IMR-90 (cell line): ENCODE results near the gene EAF1. TPM values are rescaled to one million over a fixed set of nuclear protein-coding genes. Genes with fewer than 3 reads are reported as not detected.

ENCODE experiments used
- ATAC-seq: fragments of 200-7000 bp; cut with Tn5 transposase; 2 replicates; pipeline ENCODE4 v1.9.1; 2020; ENCODE audit warnings: low read depth, mild to moderate bottlenecking, moderate library complexity
- BruUV-seq: library from RNA; stranded (reverse); fragments of 400-500 nt; replicated peaks from 2 replicates; lab custom pipeline; 2021; lab: Mats Ljungman, UMichigan
- CTCF ChIA-PET: fragments of 300-600 bp; formaldehyde crosslinking; extraction: SDS; loops from one replicate; lab custom pipeline; 2021; ENCODE audit warnings: antibody characterized with exemption; lab: Yijun Ruan, JAX
- POLR2A ChIA-PET: fragments of 300-600 bp; sonication (Branson Sonifier 250); formaldehyde crosslinking; loops from one replicate; lab custom pipeline; 2022; ENCODE audit warnings: antibody characterized with exemption; ENCODE audit not compliant: unreplicated experiment; lab: Charles Lee
- DNase-seq: peaks from one replicate; pipeline ENCODE4 v3.0.0; 2013
- H2AFZ ChIP-seq: replicated peaks from 2 replicates; pipeline ENCODE3; 2013; ENCODE audit warnings: low read length, mild to moderate bottlenecking; ENCODE audit not compliant: poor library complexity
- H2AK5ac ChIP-seq: 2 replicates; pipeline ENCODE4 v1.6.1; 2013; ENCODE audit warnings: low read depth, low read length, inconsistent platforms
- H2AK9ac ChIP-seq: replicated peaks from 2 replicates; pipeline ENCODE3; 2013; ENCODE audit warnings: mild to moderate bottlenecking, low read depth, low read length, moderate library complexity; ENCODE audit not compliant: poor library complexity
- H2BK120ac ChIP-seq: 2 replicates; pipeline ENCODE4 v1.6.1; 2013; ENCODE audit warnings: low read depth, low read length, inconsistent platforms
- H2BK15ac ChIP-seq: 3 replicates; pipeline ENCODE4 v1.6.1; 2013; ENCODE audit warnings: low read depth, low read length, inconsistent platforms
- H2BK20ac ChIP-seq: 2 replicates; pipeline ENCODE4 v1.6.1; 2013; ENCODE audit warnings: low read depth, mild to moderate bottlenecking, inconsistent platforms, low read length, moderate library complexity
- H2BK5ac ChIP-seq: 2 replicates; pipeline ENCODE4 v1.6.1; 2013; ENCODE audit warnings: mild to moderate bottlenecking, low read depth, low read length, inconsistent platforms; ENCODE audit not compliant: poor library complexity, severe bottlenecking
- H3K14ac ChIP-seq: replicated peaks from 2 replicates; pipeline ENCODE4 v1.6.1; 2013; ENCODE audit warnings: low read depth, low read length, inconsistent platforms
- H3K18ac ChIP-seq: 2 replicates; pipeline ENCODE4 v1.6.1; 2013; ENCODE audit warnings: low read depth, low read length, control low read depth
- H3K23ac ChIP-seq: 2 replicates; pipeline ENCODE4 v1.6.1; 2013; ENCODE audit warnings: low read depth, low read length, inconsistent platforms
- H3K27ac ChIP-seq: 2 replicates; pipeline ENCODE4 v1.5.1; 2013; ENCODE audit warnings: mild to moderate bottlenecking, control low read depth, low read length; ENCODE audit not compliant: insufficient read depth
- H3K27me3 ChIP-seq: 2 replicates; pipeline ENCODE4 v1.6.1; 2013; ENCODE audit warnings: low read length; ENCODE audit not compliant: control insufficient read depth, insufficient read depth
- H3K36me3 ChIP-seq: 2 replicates; pipeline ENCODE4 v1.6.1; 2013; ENCODE audit warnings: low read length, mixed read lengths; ENCODE audit not compliant: control insufficient read depth, insufficient read depth
- H3K4ac ChIP-seq: 2 replicates; pipeline ENCODE4 v1.6.1; 2013; ENCODE audit warnings: low read depth, low read length, inconsistent platforms
- H3K4me1 ChIP-seq: 2 replicates; pipeline ENCODE4 v1.6.1; 2013; ENCODE audit warnings: low read length, mixed read lengths; ENCODE audit not compliant: control insufficient read depth, insufficient read depth
- H3K4me2 ChIP-seq: 2 replicates; pipeline ENCODE4 v1.6.1; 2013; ENCODE audit warnings: low read depth, mild to moderate bottlenecking, control low read depth, low read length, moderate library complexity
- H3K4me3 ChIP-seq: 2 replicates; pipeline ENCODE4 v1.5.1; 2013; ENCODE audit warnings: low read depth, mild to moderate bottlenecking, control low read depth, low read length, moderate library complexity; ENCODE audit not compliant: insufficient read depth
- H3K56ac ChIP-seq: 2 replicates; pipeline ENCODE4 v1.6.1; 2013; ENCODE audit warnings: low read length, inconsistent platforms; ENCODE audit not compliant: insufficient read depth; ENCODE audit errors: extremely low read depth
- H3K79me1 ChIP-seq, 2 experiments: 2 replicates each; pipeline ENCODE4 v1.6.1; 2013; ENCODE audit warnings: low read length in 2 of 2, inconsistent platforms in 1 of 2, low read depth in 1 of 2
- H3K9ac ChIP-seq: 2 replicates; pipeline ENCODE4 v1.6.1; 2013; ENCODE audit warnings: low read depth, low read length, control low read depth
- H3K9me1 ChIP-seq: 2 replicates; pipeline ENCODE4 v1.6.1; 2013; ENCODE audit warnings: low read length, inconsistent platforms; ENCODE audit not compliant: insufficient read depth
- H3K9me3 ChIP-seq: 2 replicates; pipeline ENCODE4 v1.6.1; 2013; ENCODE audit warnings: low read length; ENCODE audit not compliant: control insufficient read depth, insufficient read depth
- H4K20me1 ChIP-seq: 2 replicates; pipeline ENCODE4 v1.6.1; 2013; ENCODE audit warnings: low read length, inconsistent platforms; ENCODE audit not compliant: insufficient read depth
- H4K5ac ChIP-seq: 2 replicates; pipeline ENCODE4 v1.6.1; 2013; ENCODE audit warnings: mild to moderate bottlenecking, low read depth, low read length, control low read depth
- H4K8ac ChIP-seq, 2 experiments: 2 replicates each; pipeline ENCODE4 v1.6.1; 2013; ENCODE audit warnings: low read depth in 2 of 2, low read length in 2 of 2, control low read depth in 1 of 2, inconsistent platforms in 1 of 2
- H4K91ac ChIP-seq: 2 replicates; pipeline ENCODE4 v1.6.1; 2013; ENCODE audit warnings: low read depth, low read length, inconsistent platforms; ENCODE audit not compliant: insufficient read depth
- BHLHE40 ChIP-seq: fragments of 150-350 bp; IDR thresholded peaks from 2 replicates; pipeline ENCODE4 v1.6.1; 2016; ENCODE audit warnings: mild to moderate bottlenecking, low read depth, low read length
- CEBPB ChIP-seq: IDR thresholded peaks from 2 replicates; pipeline ENCODE4 v1.6.1; 2012; ENCODE audit warnings: low read depth, low read length, improper control_type of control experiment
- CTCF ChIP-seq: conservative IDR thresholded peaks from 2 replicates; pipeline ENCODE4 v1.5.1; 2012; ENCODE audit warnings: mild to moderate bottlenecking, low read depth, low read length, improper control_type of control experiment
- MAZ ChIP-seq: IDR thresholded peaks from 2 replicates; pipeline ENCODE4 v1.6.1; 2012; ENCODE audit warnings: low read depth, mild to moderate bottlenecking, low read length, improper control_type of control experiment, moderate library complexity, borderline replicate concordance
- MXI1 ChIP-seq: IDR thresholded peaks from 2 replicates; pipeline ENCODE4 v1.6.1; 2012; ENCODE audit warnings: low read depth, mild to moderate bottlenecking, low read length, moderate library complexity, borderline replicate concordance
- RCOR1 ChIP-seq: IDR thresholded peaks from 2 replicates; pipeline ENCODE4 v1.6.1; 2012; ENCODE audit warnings: mild to moderate bottlenecking, low read length, improper control_type of control experiment; ENCODE audit not compliant: insufficient replicate concordance
- SMC3 ChIP-seq: fragments of 150-350 bp; IDR thresholded peaks from 2 replicates; pipeline ENCODE4 v1.6.1; 2016; ENCODE audit warnings: low read depth, mild to moderate bottlenecking, antibody characterized with exemption, low read length, moderate library complexity
- USF2 ChIP-seq: fragments of 150-350 bp; IDR thresholded peaks from 2 replicates; pipeline ENCODE4 v1.6.1; 2017; ENCODE audit warnings: mild to moderate bottlenecking, antibody characterized with exemption, low read length, low read depth
- WGBS, 2 experiments: methylation state at CpG; one replicate each; pipeline versions ENCODE4 v1.1.5 to v1.1.7; 2013; ENCODE audit warnings: missing lambda C conversion rate in 2 of 2; ENCODE audit not compliant: insufficient read length in 1 of 2; ENCODE audit errors: extremely low coverage in 2 of 2; 5-methylcytosine and 5-hydroxymethylcytosine counted together
- dilution Hi-C: fragments of 300-500 bp; cut with HindIII; formaldehyde crosslinking; loops from one replicate; pipeline ENCODE4 v1.14.3; 2018; ENCODE audit warnings: low sequenced_read_pairs; ENCODE audit not compliant: unreplicated experiment
- in situ Hi-C: fragments of 300-500 bp; cut with MboI; formaldehyde crosslinking; loops from 3 replicates; pipeline ENCODE4 v1.14.3; 2019; ENCODE audit warnings: low sequenced_read_pairs, inconsistent platforms, mixed read lengths
- intact Hi-C: fragments of 100-400 bp; cut with micrococcal nuclease; formaldehyde crosslinking; loops from 2 replicates; pipeline ENCODE4 v1.10.0; 2022
- polyA plus RNA-seq, 3 experiments: library from polyadenylated mRNA; depleted of rRNA; stranded (reverse); fragments of >200 nt; gene quantifications; 2 replicates each; pipeline ENCODE4 v1.2.3, GENCODE V29; 2012; ENCODE audit warnings: low replicate concordance in 1 of 3
- total RNA-seq: library from RNA; depleted of rRNA; stranded (reverse); fragments of >200 nt; gene quantifications from 2 replicates; pipeline ENCODE4 v1.2.3, GENCODE V29; 2012

Gene EAF1
- total and polyA plus RNA-seq, 2 of the 4 experiments (the other 2 are of a cell fraction), result 7.0 to 21.3 TPM

GRCh38 chr3:15451216-15452113, 24.1 kb downstream of the EAF1 start:
- BruUV-seq, result no TSS peak
- no peak overlapping the region for H3K23ac ChIP-seq
- no peak overlapping the region for H3K18ac ChIP-seq
- no peak overlapping the region for H3K9ac ChIP-seq
- H2BK20ac ChIP-seq, result no peak overlapping the region
- dilution Hi-C loops (no loop called here), intact Hi-C loops (no loop called here), in situ Hi-C loops (no loop called here)
- no peak overlapping the region for H2BK15ac ChIP-seq
- no peak overlapping the region for H3K56ac ChIP-seq
- no peak overlapping the region for H4K5ac ChIP-seq
- no peaks in the 10 kb centered on the region for H3K4me1 ChIP-seq
- no peaks in the 10 kb centered on the region; the same call in 1 of the 2 replicates for H3K27me3 ChIP-seq
- no peak overlapping the region for H3K4me2 ChIP-seq
- POLR2A ChIA-PET, result no interaction called here
- no peak overlapping the region for H2BK5ac ChIP-seq
- no peak overlapping the region for H2BK120ac ChIP-seq
- WGBS, 2 experiments, result 84% methylated on average over 5 of the region's 18 CpGs; no CpG with 5 or more reads in 1 of the 2 experiments
- no peak overlapping the region for H2AK5ac ChIP-seq
- H3K9me1 ChIP-seq, result peaks cover 3% of the 10 kb centered on the region; the same call in 1 of the 2 replicates
- no peak overlapping the region for H4K91ac ChIP-seq
- no peak for TF ChIP-seq USF2
- no peak for TF ChIP-seq MXI1
- TF ChIP-seq MAZ, result no peak
- no peak for TF ChIP-seq BHLHE40
- no peak for TF ChIP-seq SMC3
- TF ChIP-seq CEBPB, result no peak
- TF ChIP-seq RCOR1, result no peak
- TF ChIP-seq CTCF, result no peak
- DNase-seq (no peak), ATAC-seq (no peak)
- H3K79me1 ChIP-seq, result no peaks in the 10 kb centered on the region
- H3K9me3 ChIP-seq, result no peaks in the 10 kb centered on the region
- no peak overlapping the region for H3K27ac ChIP-seq
- no peak overlapping the region for H3K4me3 ChIP-seq
- no peak overlapping the region for H3K14ac ChIP-seq
- CTCF ChIA-PET, result no interaction called here
- H3K36me3 ChIP-seq, result no peaks in the 10 kb centered on the region
- H3K4ac ChIP-seq, result no peak overlapping the region
- no peak overlapping the region for H4K8ac ChIP-seq
- H2AFZ ChIP-seq, result no peak overlapping the region
- no peaks in the 10 kb centered on the region; the same call in 1 of the 2 replicates for H4K20me1 ChIP-seq
- no peak overlapping the region for H2AK9ac ChIP-seq
